ENCODE measurements around the gene SULT2B1.

The SULT2B1 gene

GRCh38 chr19:48646722-48647216 lies 94.8 kb downstream of the SULT2B1 start:
- in situ Hi-C loops (cut with HindIII; ENCODE audit: low sequenced_read_pairs): no loop called here

DNA sequence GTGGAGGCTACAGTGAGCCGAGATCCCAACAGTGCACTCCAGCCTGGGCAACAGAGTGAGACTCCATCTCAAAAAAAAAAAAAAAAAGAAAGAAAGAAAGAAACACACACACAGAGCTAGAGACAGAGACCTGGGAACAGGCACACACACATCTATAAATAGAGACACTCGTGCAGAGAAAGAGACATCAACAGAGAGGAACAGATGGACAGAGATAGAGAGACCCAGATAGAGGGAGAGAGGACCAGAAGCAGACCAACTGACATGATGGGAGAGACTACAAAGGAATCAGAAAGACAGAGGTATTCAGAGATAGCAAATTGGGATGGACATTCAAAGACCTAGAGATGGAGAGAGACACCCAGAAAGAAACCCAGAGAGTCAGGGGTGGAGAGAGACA lies 96.2 kb downstream of the SULT2B1 start:
- in situ Hi-C loops (cut with HindIII; ENCODE audit: low sequenced_read_pairs): no loop called here

All from DLD1 (cell line).